Endodermal cell (in vitro differentiated cells): ENCODE measurements around the gene SNX30. TPM values are rescaled to one million over a fixed set of nuclear protein-coding genes. Genes with fewer than 3 reads are reported as not detected.

Experiments
- DNase-seq: peaks from one replicate; pipeline ENCODE4 v3.0.0-alpha.2; 2017
- H3K27ac ChIP-seq: 2 replicates; pipeline ENCODE4 v1.5.1; 2013; ENCODE audit warnings: mild to moderate bottlenecking, low read depth, low read length, moderate library complexity
- H3K27me3 ChIP-seq: 2 replicates; pipeline ENCODE4 v1.6.1; 2013; ENCODE audit warnings: mild to moderate bottlenecking, low read length, moderate library complexity; ENCODE audit not compliant: insufficient read depth, control insufficient read depth, poor library complexity, severe bottlenecking
- H3K36me3 ChIP-seq: 2 replicates; pipeline ENCODE4 v1.7.0; 2013; ENCODE audit warnings: mild to moderate bottlenecking, low read length, moderate library complexity; ENCODE audit not compliant: control insufficient read depth, insufficient read depth
- H3K4me1 ChIP-seq: one replicate; pipeline ENCODE4 v1.7.0; 2013; ENCODE audit warnings: low read length; ENCODE audit not compliant: control insufficient read depth, insufficient read depth
- H3K4me3 ChIP-seq: 2 replicates; pipeline ENCODE4 v1.5.1; 2013; ENCODE audit warnings: mild to moderate bottlenecking, low read length, moderate library complexity
- H3K9ac ChIP-seq: 2 replicates; pipeline ENCODE4 v1.6.1; 2013; ENCODE audit warnings: mild to moderate bottlenecking, low read length, moderate library complexity; ENCODE audit not compliant: poor library complexity, severe bottlenecking; ENCODE audit errors: extremely low read depth
- H3K9me3 ChIP-seq: 2 replicates; pipeline ENCODE4 v1.6.1; 2013; ENCODE audit warnings: mild to moderate bottlenecking, low read length, moderate library complexity; ENCODE audit not compliant: control insufficient read depth
- H3K27ac Mint-ChIP-seq: 2 replicates; pipeline ENCODE4 v1.8.0; 2020; ENCODE audit warnings: mixed read lengths
- H3K27me3 Mint-ChIP-seq: 2 replicates; pipeline ENCODE4 v1.8.0; 2021; ENCODE audit warnings: mild to moderate bottlenecking, mixed read lengths; ENCODE audit not compliant: insufficient read depth
- H3K36me3 Mint-ChIP-seq: 2 replicates; pipeline ENCODE4 v1.8.0; 2020; ENCODE audit warnings: low read depth, mixed read lengths
- H3K4me1 Mint-ChIP-seq: 2 replicates; pipeline ENCODE4 v1.8.0; 2020; ENCODE audit warnings: mixed read lengths
- H3K4me3 Mint-ChIP-seq: 2 replicates; pipeline ENCODE4 v1.8.0; 2020; ENCODE audit warnings: mild to moderate bottlenecking, moderate library complexity, mixed read lengths
- H3K9me3 Mint-ChIP-seq: 2 replicates; pipeline ENCODE4 v1.8.0; 2020; ENCODE audit warnings: mild to moderate bottlenecking, mixed read lengths
- WGBS, 2 experiments: methylation state at CpG; one replicate each; pipeline versions ENCODE4 v1.1.5 to v1.1.7; 2013; ENCODE audit warnings: missing lambda C conversion rate in 2 of 2, mixed read lengths in 1 of 2; ENCODE audit not compliant: insufficient coverage in 1 of 2, insufficient read length in 1 of 2; 5-methylcytosine and 5-hydroxymethylcytosine counted together
- total RNA-seq, 2 donors: library from RNA; stranded (reverse); fragmentation: NEBNext Ultra II Directional in 1 of 2; extraction: Animal tissue kit (Norgen Biotek cat#: 25700) in 1 of 2; gene quantifications; 2 replicates in 1 of 2; 3 replicates in 1 of 2; pipeline ENCODE4 v1.2.1, GENCODE V29; 2021
- TF ChIP-seq, protein P1 (sequence below): fragments of 200-600 bp; sonication (generic); conservative IDR thresholded peaks from 2 replicates; pipeline ENCODE4 v1.5.0; 2021; ENCODE audit warnings: antibody characterized with exemption, mild to moderate bottlenecking

SNX30 gene
- total RNA-seq, 2 donors from 2014 or later = 11.8 to 14.8 TPM

DNA sequence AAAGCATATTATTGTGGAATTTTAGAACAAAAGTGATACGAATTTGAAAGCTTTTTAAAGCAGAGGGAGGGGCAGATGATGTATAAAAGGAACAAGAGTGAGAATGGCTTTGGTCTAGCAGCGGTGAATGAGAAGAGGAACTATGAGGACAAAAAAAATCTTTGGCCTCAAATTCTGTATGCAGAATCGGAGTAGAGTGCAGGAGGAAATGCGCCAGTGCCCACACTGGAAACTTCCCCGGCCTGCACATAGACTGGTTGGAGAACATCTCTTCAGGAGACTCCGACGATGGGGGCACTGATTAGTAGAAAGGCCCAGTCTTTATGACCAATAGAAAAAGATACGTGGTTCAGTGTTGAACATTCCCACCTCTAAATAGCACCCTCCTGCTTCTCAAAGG lies 88.8 kb downstream of the SNX30 start:
- Histone ChIP-seq H3K27me3 (no peaks in the 10 kb centered on the region), H3K4me3 (no peak overlapping the region), H3K9ac (no peak overlapping the region), H3K4me1 (peaks cover 5% of the 10 kb centered on the region), H3K27ac (no peak overlapping the region), H3K36me3 (peaks cover 22% of the 10 kb centered on the region), H3K9me3 (no peaks in the 10 kb centered on the region)
- no peak for DNase-seq
- Mint-ChIP-seq H3K36me3 (peaks cover 36% of the 10 kb centered on the region), H3K4me3 (no peak overlapping the region), H3K27me3 (no peaks in the 10 kb centered on the region), H3K9me3 (no peaks in the 10 kb centered on the region), H3K27ac (no peak overlapping the region), H3K4me1 (peaks cover 14% of the 10 kb centered on the region)
- TF ChIP-seq, protein P1, sequence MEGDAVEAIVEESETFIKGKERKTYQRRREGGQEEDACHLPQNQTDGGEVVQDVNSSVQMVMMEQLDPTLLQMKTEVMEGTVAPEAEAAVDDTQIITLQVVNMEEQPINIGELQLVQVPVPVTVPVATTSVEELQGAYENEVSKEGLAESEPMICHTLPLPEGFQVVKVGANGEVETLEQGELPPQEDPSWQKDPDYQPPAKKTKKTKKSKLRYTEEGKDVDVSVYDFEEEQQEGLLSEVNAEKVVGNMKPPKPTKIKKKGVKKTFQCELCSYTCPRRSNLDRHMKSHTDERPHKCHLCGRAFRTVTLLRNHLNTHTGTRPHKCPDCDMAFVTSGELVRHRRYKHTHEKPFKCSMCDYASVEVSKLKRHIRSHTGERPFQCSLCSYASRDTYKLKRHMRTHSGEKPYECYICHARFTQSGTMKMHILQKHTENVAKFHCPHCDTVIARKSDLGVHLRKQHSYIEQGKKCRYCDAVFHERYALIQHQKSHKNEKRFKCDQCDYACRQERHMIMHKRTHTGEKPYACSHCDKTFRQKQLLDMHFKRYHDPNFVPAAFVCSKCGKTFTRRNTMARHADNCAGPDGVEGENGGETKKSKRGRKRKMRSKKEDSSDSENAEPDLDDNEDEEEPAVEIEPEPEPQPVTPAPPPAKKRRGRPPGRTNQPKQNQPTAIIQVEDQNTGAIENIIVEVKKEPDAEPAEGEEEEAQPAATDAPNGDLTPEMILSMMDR = no peak
- WGBS, 2 experiments = 91 to 93% methylated on average over 7 to 8 of the region's 8 CpGs

DNA sequence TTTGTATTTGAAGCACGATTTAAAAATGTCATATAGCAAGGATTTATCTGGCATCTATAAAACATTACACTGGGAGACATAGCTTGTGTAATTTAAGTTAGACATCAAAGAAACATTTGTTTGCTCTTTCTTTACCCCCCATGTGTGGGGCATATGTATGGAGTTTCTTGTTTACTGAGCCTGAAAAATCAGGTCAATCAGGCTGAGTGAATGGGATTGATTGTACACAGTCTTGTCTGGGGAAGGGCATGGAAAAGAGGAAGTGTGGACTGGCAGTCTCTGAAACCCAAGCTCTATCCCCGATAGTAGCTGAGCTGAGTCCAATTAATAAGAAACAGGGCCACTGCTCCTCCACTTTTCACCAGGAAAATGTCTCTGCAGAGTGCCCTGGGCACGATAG lies 90.7 kb downstream of the SNX30 start:
- peaks cover 22% of the 10 kb centered on the region for H3K36me3 ChIP-seq
- Mint-ChIP-seq H3K36me3 (peaks cover 32% of the 10 kb centered on the region), H3K27me3 (no peaks in the 10 kb centered on the region), H3K27ac (no peak overlapping the region), H3K4me1 (peaks cover 7% of the 10 kb centered on the region), H3K9me3 (no peaks in the 10 kb centered on the region), H3K4me3 (no peak overlapping the region)
- H3K9me3 ChIP-seq = no peaks in the 10 kb centered on the region
- no peak overlapping the region for H3K4me3 ChIP-seq
- TF ChIP-seq, protein P1 = no peak
- DNase-seq = no peak
- H3K27ac ChIP-seq = no peak overlapping the region
- no peaks in the 10 kb centered on the region for H3K27me3 ChIP-seq
- H3K4me1 ChIP-seq = peaks cover 1% of the 10 kb centered on the region
- 83 to 90% methylated on average over 2 to 3 of the region's 3 CpGs for WGBS, 2 experiments
- no peak overlapping the region for H3K9ac ChIP-seq

DNA sequence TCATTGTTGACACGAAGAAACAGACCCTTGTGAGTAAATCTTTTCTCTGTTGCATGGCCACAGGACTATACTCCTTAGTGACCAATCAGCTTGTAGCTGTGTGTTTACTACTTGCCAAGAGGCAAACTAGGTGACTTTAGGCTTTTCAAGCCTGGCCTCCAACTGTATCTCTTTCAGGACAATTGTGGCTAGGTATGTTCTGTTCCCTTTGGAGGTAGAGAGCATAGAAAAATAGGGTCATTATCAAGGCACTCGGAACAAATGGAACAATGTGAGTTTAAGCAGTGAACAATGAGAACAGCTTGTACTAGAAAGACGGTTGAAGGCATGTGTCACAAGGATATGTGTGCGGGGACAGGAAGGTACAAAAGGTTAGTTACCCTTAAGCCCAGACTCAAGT lies 92.0 kb downstream of the SNX30 start:
- Mint-ChIP-seq H3K9me3 (no peaks in the 10 kb centered on the region), H3K4me1 (peaks cover 2% of the 10 kb centered on the region), H3K36me3 (peaks cover 22% of the 10 kb centered on the region), H3K4me3 (no peak overlapping the region), H3K27ac (no peak overlapping the region), H3K27me3 (no peaks in the 10 kb centered on the region)
- no peaks in the 10 kb centered on the region for H3K4me1 ChIP-seq
- H3K27ac ChIP-seq = no peak overlapping the region
- H3K27me3 ChIP-seq = no peaks in the 10 kb centered on the region
- no peak overlapping the region for H3K9ac ChIP-seq
- TF ChIP-seq, protein P1 = no peak
- H3K9me3 ChIP-seq = no peaks in the 10 kb centered on the region
- WGBS, 2 experiments = 70 to 81% methylated on average over 3 to 4 of the region's 4 CpGs
- no peak overlapping the region for H3K4me3 ChIP-seq
- H3K36me3 ChIP-seq = peaks cover 15% of the 10 kb centered on the region
- DNase-seq = no peak
